ENCODE data around the gene LY6G6D. TPM values are rescaled to one million over a fixed set of nuclear protein-coding genes. Genes with fewer than 3 reads are reported as not detected.

The LY6G6D gene
- total RNA-seq, 1 experiment from 2014 or later: not detected

- intact Hi-C loops (cut with micrococcal nuclease; ENCODE audit: unreplicated experiment): loop anchor here (2.0 to 10.0 kb wide), 3 partner anchors 52 to 195 kb away; partner anchors contain the start of genes ATP6V1G2, DDX39B, GPANK1 and NFKBIL1
- peak within 1 kb of the TSS; percentile 95 for H3K27ac ChIP-seq (ENCODE audit: low read depth, low read length, poor library complexity, severe bottlenecking)
- ChIA-PET POLR2A (ENCODE audit: low non-redundant PET) (interaction anchor here (0.6 to 1.3 kb wide), 4 partner anchors 10 to 88 kb away, joined by 3 to 8 read pairs (median 5); partner anchors contain the start of genes HSPA1A, HSPA1B and HSPA1L), CTCF (interaction anchor here (2.0 kb wide), 1 partner anchor 30 kb away, joined by 12 read pairs; no protein-coding TSS in a partner anchor)
- no peaks in the 10 kb centered on the region for H3K9me3 ChIP-seq (ENCODE audit: low read depth, low read length, poor library complexity, severe bottlenecking)
- H3K36me3 ChIP-seq (ENCODE audit: insufficient read depth, low read length, poor library complexity, severe bottlenecking): peaks cover 35% of the 10 kb centered on the region
- H3K4me1 ChIP-seq (ENCODE audit: insufficient read depth, low read length, poor library complexity, severe bottlenecking): peaks cover 36% of the 10 kb centered on the region
- DNase-seq (ENCODE audit: low spot score): peak; percentile 100
- no peaks in the 10 kb centered on the region for H3K27me3 ChIP-seq (replicated peaks; ENCODE audit: insufficient read depth, low read depth, low read length, poor library complexity)
- TF ChIP-seq CTCF (conservative IDR thresholded peaks at IDR 0.05; ENCODE audit: low read depth, low read length) (no peak), EZH2 (IDR thresholded peaks at IDR 0.05; ENCODE audit: borderline replicate concordance, low read depth, low read length, poor library complexity, severe bottlenecking) (no peak)
- peak within 1 kb of the TSS; percentile 71 for H3K4me3 ChIP-seq (ENCODE audit: low read depth, low read length, poor library complexity, severe bottlenecking)
- BruUV-seq (replicated peaks): TSS peak; percentile 50
Observed at GRCh38 chr6:31739639-31740396, 24.7 kb downstream of the LY6G6D start, which contains the start of gene MSH5. TSS of gene MSH5 (plus strand) at chr6:31740005. CDS start at chr6:31740467, 462 bp downstream.

GRCh38 chr6:31740397-31741223 is 25.5 kb downstream of the LY6G6D start:
- CTCF ChIA-PET: interaction anchor here (0.6 to 2.0 kb wide), 2 partner anchors 29 to 90 kb away, joined by 3 to 12 read pairs; no protein-coding TSS in a partner anchor

More at GRCh38 chr6:31740397-31741223, 25.5 kb downstream of the LY6G6D start:
- H3K9me3 ChIP-seq (ENCODE audit: low read depth, low read length, poor library complexity, severe bottlenecking): no peaks in the 10 kb centered on the region
- TF ChIP-seq CTCF (conservative IDR thresholded peaks at IDR 0.05; ENCODE audit: low read depth, low read length) (no peak), EZH2 (IDR thresholded peaks at IDR 0.05; ENCODE audit: borderline replicate concordance, low read depth, low read length, poor library complexity, severe bottlenecking) (no peak)
- BruUV-seq (replicated peaks): no TSS peak
- peak overlapping the region; percentile 95 for H3K27ac ChIP-seq (ENCODE audit: low read depth, low read length, poor library complexity, severe bottlenecking)
- peaks cover 35% of the 10 kb centered on the region for H3K4me1 ChIP-seq (ENCODE audit: insufficient read depth, low read length, poor library complexity, severe bottlenecking)
- H3K4me3 ChIP-seq (ENCODE audit: low read depth, low read length, poor library complexity, severe bottlenecking): peak overlapping the region; percentile 71
- H3K27me3 ChIP-seq (replicated peaks; ENCODE audit: insufficient read depth, low read depth, low read length, poor library complexity): no peaks in the 10 kb centered on the region
- peak; percentile 55 for DNase-seq (ENCODE audit: low spot score)
- intact Hi-C loops (cut with micrococcal nuclease; ENCODE audit: unreplicated experiment): no loop called here
- POLR2A ChIA-PET (ENCODE audit: low non-redundant PET): interaction anchor here (0.8 kb wide), 1 partner anchor 82 kb away, joined by 4 read pairs; no protein-coding TSS in a partner anchor
- H3K36me3 ChIP-seq (ENCODE audit: insufficient read depth, low read length, poor library complexity, severe bottlenecking): peaks cover 35% of the 10 kb centered on the region
